GM18517 (cell line): Measurements from ENCODE around the gene STK40.

Experiments
- ATAC-seq: cut with Tn5 transposase; IDR thresholded peaks from one replicate; pipeline ENCODE4 v1.9.1; 2021; ENCODE audit warnings: mild to moderate bottlenecking, moderate library complexity; ENCODE audit not compliant: unreplicated experiment

Gene STK40

GRCh38 chr1:36377791-36378492, 7.8 kb downstream of the STK40 start:
- ATAC-seq: no peak

GRCh38 chr1:36372617-36373016, 13.1 kb downstream of the STK40 start:
- ATAC-seq: no peak

- ATAC-seq: no peak
Measured at GRCh38 chr1:36369061-36369861, 16.5 kb downstream of the STK40 start.

DNA sequence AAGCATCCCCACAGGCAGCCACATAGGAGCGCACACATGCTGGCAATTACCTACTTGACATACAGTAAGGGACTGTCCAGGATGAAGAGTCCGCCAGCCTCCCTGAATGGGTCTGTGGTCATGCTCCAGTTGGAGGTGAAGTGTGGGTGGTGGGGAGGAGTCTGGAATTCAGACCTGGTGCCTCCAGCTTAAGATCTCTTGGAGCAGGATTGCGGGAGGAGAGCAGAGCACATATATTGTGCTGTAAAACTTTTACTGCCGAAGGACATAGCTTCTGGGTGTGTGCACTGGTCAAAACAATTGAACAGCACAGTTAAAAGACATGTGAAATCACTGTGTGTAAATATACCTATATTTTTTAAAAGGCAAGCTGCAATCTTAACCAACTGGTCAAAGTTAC, 17.9 kb downstream of the STK40 start:
- ATAC-seq: no peak

DNA sequence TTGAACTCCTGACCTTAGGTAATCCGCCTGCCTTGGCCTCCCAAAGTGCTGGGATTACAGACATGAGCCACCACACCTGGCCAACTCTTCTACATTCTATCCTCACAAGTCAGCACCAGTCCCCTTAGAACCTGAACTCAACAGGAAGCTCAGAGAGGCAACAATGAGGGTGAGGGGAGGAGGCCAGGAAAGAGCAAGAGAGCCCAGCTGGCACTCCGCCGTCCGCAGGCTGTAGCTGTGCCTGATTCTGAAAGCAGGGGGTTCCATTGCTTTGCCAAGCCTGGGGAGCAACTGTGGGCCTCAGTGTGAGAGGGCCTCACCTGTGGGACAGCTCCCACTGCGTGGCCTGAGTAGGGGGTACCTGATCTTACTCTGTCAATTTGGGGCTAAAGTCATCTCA, 18.7 kb downstream of the STK40 start:
- no peak for ATAC-seq

- no peak for ATAC-seq
Measured at GRCh38 chr1:36366091-36366661, 19.5 kb downstream of the STK40 start.

- no peak for ATAC-seq
Measured at GRCh38 chr1:36365381-36365780, 20.3 kb downstream of the STK40 start.

GRCh38 chr1:36359911-36360550, 25.7 kb downstream of the STK40 start:
- ATAC-seq: no peak

- ATAC-seq: no peak
Measured at GRCh38 chr1:36359383-36359782, 26.3 kb downstream of the STK40 start.

GRCh38 chr1:36358514-36359084, 27.1 kb downstream of the STK40 start:
- ATAC-seq: no peak

- no peak for ATAC-seq
Measured at GRCh38 chr1:36355811-36356210, 29.9 kb downstream of the STK40 start.

DNA sequence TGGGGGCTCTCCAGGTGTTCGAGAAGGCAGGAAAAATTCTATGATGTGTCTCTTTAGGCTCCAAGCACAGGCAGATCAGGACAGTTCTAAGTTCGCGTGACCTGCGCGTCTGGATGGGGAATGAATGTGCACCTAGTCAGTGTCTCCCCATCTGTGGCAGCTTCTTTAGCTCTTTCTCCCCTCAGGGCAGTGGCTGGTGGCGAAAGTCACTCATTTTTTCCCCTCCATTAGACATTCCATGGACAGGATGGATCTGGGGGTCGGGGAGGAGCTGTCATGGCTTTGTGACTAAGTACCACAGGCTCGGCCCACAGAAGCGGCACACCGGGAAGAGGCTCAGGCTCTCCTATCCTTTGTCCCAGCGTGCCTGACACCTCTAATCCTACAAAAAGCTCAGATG, 31.2 kb downstream of the STK40 start:
- no peak for ATAC-seq

DNA sequence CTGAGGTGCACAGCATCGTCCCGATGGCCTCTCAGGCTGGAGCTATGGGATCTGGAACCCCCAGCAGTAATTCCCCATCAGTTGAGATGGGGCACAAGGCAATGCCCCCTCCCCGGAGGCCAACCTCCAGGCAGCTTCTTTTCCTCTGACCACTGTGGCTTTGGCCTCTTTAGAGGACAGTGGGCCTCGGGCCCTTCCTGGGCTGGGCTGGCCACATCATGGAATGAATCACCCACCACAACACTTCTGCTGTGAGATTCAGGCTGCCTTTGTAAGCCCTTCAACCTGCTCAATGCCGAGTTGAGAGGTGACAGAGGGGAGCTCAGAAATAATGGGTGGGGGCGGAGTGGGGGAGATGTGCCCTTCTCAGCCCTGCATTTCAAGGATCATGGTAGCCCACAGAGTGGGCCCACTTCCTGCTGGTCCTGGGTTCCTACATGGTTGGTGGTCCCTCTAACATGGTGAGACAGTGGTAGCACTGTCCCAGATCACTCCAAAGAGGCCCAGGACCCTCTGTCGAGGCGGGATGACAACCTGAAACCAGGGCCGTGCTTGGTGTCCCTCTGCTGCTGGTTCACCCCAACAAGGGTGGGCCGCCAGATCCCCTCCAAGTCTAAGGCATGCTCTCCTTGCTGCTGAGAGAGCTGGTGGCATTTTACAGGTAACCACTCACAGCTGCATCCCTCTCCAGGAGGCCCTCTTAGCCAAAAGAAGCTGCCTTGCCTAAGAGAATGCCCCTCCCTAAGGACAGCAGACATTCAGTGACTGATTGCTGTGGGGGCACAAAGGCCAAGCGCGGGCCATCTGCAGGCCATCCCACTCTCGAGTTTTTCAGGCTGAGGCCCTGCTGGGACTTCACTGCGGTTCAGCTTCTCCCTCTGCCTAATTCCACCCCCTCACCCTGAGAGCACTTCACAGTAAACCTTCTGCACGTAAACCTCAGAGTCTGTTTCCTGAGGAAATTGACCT, 32.5 kb downstream of the STK40 start:
- no peak for ATAC-seq

DNA sequence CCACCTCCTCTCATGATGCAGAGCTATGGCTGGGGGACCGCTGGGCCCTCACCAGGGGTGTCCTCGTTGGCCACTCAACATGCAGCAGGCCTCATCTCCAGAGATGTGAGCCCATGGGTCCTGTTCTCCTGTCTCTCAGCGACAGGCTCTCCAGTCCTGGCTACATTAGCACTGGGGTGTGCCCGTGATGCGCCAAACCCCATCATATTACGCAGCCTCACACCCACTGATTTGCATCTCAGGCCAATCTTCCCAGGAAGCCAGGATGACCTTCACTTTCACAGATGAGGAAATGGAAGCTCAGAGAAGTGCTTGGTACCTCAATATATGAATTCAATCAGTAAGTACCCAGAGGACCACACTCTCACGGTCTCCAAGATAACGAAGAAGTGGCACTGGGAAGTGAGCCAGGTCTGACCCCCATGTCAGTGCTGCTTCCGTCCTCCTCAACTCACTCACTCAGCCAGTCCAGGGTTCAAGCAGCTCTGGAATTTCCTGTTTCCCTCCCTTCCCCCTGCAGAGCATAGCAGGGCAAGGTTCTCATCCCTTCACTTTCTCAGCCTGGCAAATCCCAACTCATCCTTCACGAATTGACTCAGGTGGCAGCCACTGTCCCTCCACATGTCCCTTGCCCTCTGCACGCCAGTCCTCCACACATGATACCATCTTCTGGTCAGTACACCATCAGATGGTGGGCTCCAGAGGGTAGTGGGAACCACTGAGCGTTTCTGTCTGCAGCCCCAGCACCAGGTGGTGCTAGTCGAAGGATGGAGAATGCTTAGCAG, 33.4 kb downstream of the STK40 start:
- no peak for ATAC-seq

GRCh38 chr1:36351227-36351977, 34.3 kb downstream of the STK40 start:
- no peak for ATAC-seq

GRCh38 chr1:36350659-36351226, 35.0 kb downstream of the STK40 start:
- no peak for ATAC-seq

- no peak for ATAC-seq
Measured at GRCh38 chr1:36349839-36350238, 35.9 kb downstream of the STK40 start.

DNA sequence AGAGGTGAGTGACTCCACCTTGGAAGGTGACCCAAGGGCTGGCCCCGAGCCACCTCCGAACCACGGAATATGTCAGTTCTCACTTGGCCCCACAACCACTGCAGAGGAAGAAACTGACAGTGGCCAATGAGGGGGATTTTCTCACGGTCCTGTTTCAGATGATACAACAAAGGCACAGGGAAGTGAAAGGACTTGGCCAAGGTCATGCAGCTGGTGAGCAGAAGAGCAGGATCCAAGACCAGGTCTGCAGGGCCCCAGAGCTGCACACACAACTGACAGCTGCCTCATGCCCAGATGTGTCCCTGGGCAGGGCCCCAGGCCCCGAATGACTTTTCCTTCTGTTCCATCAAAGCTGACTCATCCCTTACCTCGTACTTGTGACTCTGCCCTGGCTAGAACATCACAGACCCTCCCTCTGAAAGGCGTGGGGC, 36.5 kb downstream of the STK40 start:
- peak; percentile 60 for ATAC-seq
